Breast epithelium (tissue), 3 donors: ENCODE measurements around the gene BCL2L2.
"Not testable (repeated sequence)": the region's sequence is repeated elsewhere in the genome, so short reads cannot be mapped to it uniquely, and the experiment has no call there.

Source experiments
- CTCF ChIP-seq, 3 donors: fragments of 450-650 bp; IDR thresholded peaks; one replicate each; pipeline ENCODE4 v1.5.1; 2016 to 2017; ENCODE audit warnings: antibody characterized with exemption in 3 of 3, mild to moderate bottlenecking in 3 of 3, moderate library complexity in 3 of 3
- POLR2A ChIP-seq: fragments of 450-650 bp; IDR thresholded peaks from one replicate; pipeline ENCODE4 v1.6.1; 2016; ENCODE audit warnings: antibody characterized with exemption, mild to moderate bottlenecking, moderate library complexity

- TF ChIP-seq CTCF (IDR thresholded peaks at IDR 0.05); POLR2A: not testable (repeated sequence)
These were observed 28.7 kb upstream of the BCL2L2 start for GRCh38 chr14:23277928-23278327.
